Measurements from ENCODE around the gene CTNND2.

The CTNND2 gene

GRCh38 chr5:11384441-11385250 is 519.6 kb downstream of the CTNND2 start:
- peak overlapping the region; percentile 44 to 61 for H3K4me3 Mint-ChIP-seq
- H3K27ac Mint-ChIP-seq = no peak overlapping the region
- peaks cover 53% of the 10 kb centered on the region for H3K27me3 Mint-ChIP-seq
- H3K9me3 Mint-ChIP-seq = no peaks in the 10 kb centered on the region
- H3K4me1 Mint-ChIP-seq = peaks cover 9% of the 10 kb centered on the region
- ATAC-seq (peak; percentile 44), DNase-seq (no peak)

- Mint-ChIP-seq H3K4me1 (peaks cover 9% of the 10 kb centered on the region), H3K4me3 (no peak overlapping the region), H3K27ac (no peak overlapping the region), H3K27me3 (peaks cover 53% of the 10 kb centered on the region), H3K9me3 (no peaks in the 10 kb centered on the region)
- ATAC-seq (no peak), DNase-seq (no peak)
These were observed 520.6 kb downstream of the CTNND2 start for GRCh38 chr5:11383506-11384095.

GRCh38 chr5:11378461-11378860 is 525.8 kb downstream of the CTNND2 start:
- ATAC-seq = no peak
- H3K4me3 Mint-ChIP-seq = no peak overlapping the region
- no peaks in the 10 kb centered on the region for H3K4me1 Mint-ChIP-seq
- no peak overlapping the region for H3K27ac Mint-ChIP-seq
- no peak for DNase-seq
- peaks cover 0 to 7% of the 10 kb centered on the region in 2 donors for H3K9me3 Mint-ChIP-seq
- peaks cover 23% of the 10 kb centered on the region for H3K27me3 Mint-ChIP-seq

GRCh38 chr5:11377896-11378295 is 526.4 kb downstream of the CTNND2 start:
- no peak overlapping the region for H3K27ac Mint-ChIP-seq

GRCh38 chr5:11372191-11372590 is 532.1 kb downstream of the CTNND2 start:
- H3K27ac Mint-ChIP-seq = no peak overlapping the region
- no peaks in the 10 kb centered on the region for H3K9me3 Mint-ChIP-seq
- no peak overlapping the region for H3K4me3 Mint-ChIP-seq
- DNase-seq = no peak
- peaks cover 16% of the 10 kb centered on the region for H3K27me3 Mint-ChIP-seq
- no peaks in the 10 kb centered on the region for H3K4me1 Mint-ChIP-seq
- no peak for ATAC-seq

More at GRCh38 chr5:11377896-11378295, 526.4 kb downstream of the CTNND2 start:
- peaks cover 0 to 7% of the 10 kb centered on the region in 2 donors for H3K9me3 Mint-ChIP-seq
- peaks cover 23% of the 10 kb centered on the region for H3K27me3 Mint-ChIP-seq
- no peak overlapping the region for H3K4me3 Mint-ChIP-seq
- DNase-seq (no peak), ATAC-seq (no peak)
- H3K4me1 Mint-ChIP-seq = no peaks in the 10 kb centered on the region

GRCh38 chr5:11371021-11371420 is 533.2 kb downstream of the CTNND2 start:
- Mint-ChIP-seq H3K27me3 (peaks cover 16% of the 10 kb centered on the region), H3K4me1 (no peaks in the 10 kb centered on the region), H3K9me3 (no peaks in the 10 kb centered on the region), H3K4me3 (no peak overlapping the region), H3K27ac (no peak overlapping the region)
- DNase-seq (no peak), ATAC-seq (no peak)

- Mint-ChIP-seq H3K27ac (no peak overlapping the region), H3K27me3 (peaks cover 4% of the 10 kb centered on the region), H3K4me3 (no peak overlapping the region), H3K9me3 (no peaks in the 10 kb centered on the region), H3K4me1 (no peaks in the 10 kb centered on the region)
- ATAC-seq = no peak
- no peak for DNase-seq
These were observed 539.7 kb downstream of the CTNND2 start for GRCh38 chr5:11364531-11364930.

- Mint-ChIP-seq H3K27ac (no peak overlapping the region), H3K9me3 (no peaks in the 10 kb centered on the region), H3K4me3 (no peak overlapping the region), H3K27me3 (no peaks in the 10 kb centered on the region), H3K4me1 (no peaks in the 10 kb centered on the region)
- DNase-seq (no peak), ATAC-seq (no peak)
These were observed 540.5 kb downstream of the CTNND2 start for GRCh38 chr5:11363631-11364178.

GRCh38 chr5:11361768-11362167 is 542.5 kb downstream of the CTNND2 start:
- H3K4me1 Mint-ChIP-seq = no peaks in the 10 kb centered on the region
- H3K9me3 Mint-ChIP-seq = no peaks in the 10 kb centered on the region
- DNase-seq = no peak
- H3K4me3 Mint-ChIP-seq = no peak overlapping the region
- H3K27ac Mint-ChIP-seq = no peak overlapping the region
- H3K27me3 Mint-ChIP-seq = no peaks in the 10 kb centered on the region
- no peak for ATAC-seq

- Mint-ChIP-seq H3K4me1 (no peaks in the 10 kb centered on the region), H3K27me3 (no peaks in the 10 kb centered on the region), H3K9me3 (peaks cover 7 to 9% of the 10 kb centered on the region in 2 donors), H3K27ac (no peak overlapping the region), H3K4me3 (no peak overlapping the region)
- ATAC-seq (no peak), DNase-seq (no peak)
These were observed 546.3 kb downstream of the CTNND2 start for GRCh38 chr5:11357928-11358327.

- ATAC-seq = no peak
- Mint-ChIP-seq H3K27ac (no peak overlapping the region), H3K27me3 (no peaks in the 10 kb centered on the region), H3K4me1 (no peaks in the 10 kb centered on the region), H3K9me3 (peaks cover 7 to 9% of the 10 kb centered on the region in 2 donors), H3K4me3 (no peak overlapping the region)
- DNase-seq = no peak
These were observed 548.8 kb downstream of the CTNND2 start for GRCh38 chr5:11355491-11355890.

- no peak overlapping the region for H3K27ac Mint-ChIP-seq
- H3K27me3 Mint-ChIP-seq = peaks cover 13% of the 10 kb centered on the region
- no peak for ATAC-seq
These were observed 557.9 kb downstream of the CTNND2 start for GRCh38 chr5:11346336-11346735.

GRCh38 chr5:11335881-11336760 is 568.1 kb downstream of the CTNND2 start:
- H3K9me3 Mint-ChIP-seq = no peaks in the 10 kb centered on the region
- DNase-seq = no peak
- H3K27ac Mint-ChIP-seq = no peak overlapping the region
- peaks cover 8% of the 10 kb centered on the region for H3K27me3 Mint-ChIP-seq
- H3K4me3 Mint-ChIP-seq = no peak overlapping the region
- ATAC-seq = no peak
- H3K4me1 Mint-ChIP-seq = no peaks in the 10 kb centered on the region

More at GRCh38 chr5:11346336-11346735, 557.9 kb downstream of the CTNND2 start:
- no peak for DNase-seq
- Mint-ChIP-seq H3K9me3 (no peaks in the 10 kb centered on the region), H3K4me3 (no peak overlapping the region), H3K4me1 (no peaks in the 10 kb centered on the region)

- Mint-ChIP-seq H3K27ac (no peak overlapping the region), H3K27me3 (no peaks in the 10 kb centered on the region), H3K4me3 (no peak overlapping the region), H3K4me1 (no peaks in the 10 kb centered on the region), H3K9me3 (no peaks in the 10 kb centered on the region)
- no peak for DNase-seq
- no peak for ATAC-seq
These were observed 569.8 kb downstream of the CTNND2 start for GRCh38 chr5:11334404-11334803.

- H3K27ac Mint-ChIP-seq = no peak overlapping the region
- H3K9me3 Mint-ChIP-seq = no peaks in the 10 kb centered on the region
- H3K4me3 Mint-ChIP-seq = no peak overlapping the region
- ATAC-seq = no peak
- no peaks in the 10 kb centered on the region for H3K4me1 Mint-ChIP-seq
- DNase-seq = no peak
- no peaks in the 10 kb centered on the region for H3K27me3 Mint-ChIP-seq
These were observed 574.6 kb downstream of the CTNND2 start for GRCh38 chr5:11329679-11330078.

Measured in stimulated activated naive CD8-positive, alpha-beta T cell treated with anti-CD3 and anti-CD28 coated beads, Interleukin-15, amount 100 ng/mL, for 72 hours (primary cell).